Thymus (tissue), 11 donors: ENCODE data around the gene KCNMA1. TPM values are rescaled to one million over a fixed set of nuclear protein-coding genes. Genes with fewer than 3 reads are reported as not detected.

Experiments
- DNase-seq, 9 donors: peaks; one replicate each; pipeline ENCODE4 v3.0.0-alpha.2; 2013; ENCODE audit warnings: low spot score in 9 of 9, low read depth in 6 of 9, missing footprints in 1 of 9
- H3K27ac ChIP-seq, 2 donors: one replicate each; pipeline ENCODE4 v1.5.1; 2013; ENCODE audit warnings: control low read depth in 1 of 2, low read depth in 1 of 2, low read length in 1 of 2, mild to moderate bottlenecking in 1 of 2, moderate library complexity in 1 of 2
- H3K27me3 ChIP-seq, 2 donors: one replicate each; pipeline ENCODE4 v1.5.1; 2013; ENCODE audit warnings: low read length in 1 of 2; ENCODE audit not compliant: control insufficient read depth in 2 of 2, insufficient read depth in 1 of 2
- H3K36me3 ChIP-seq, 2 donors: one replicate each; pipeline ENCODE4 v1.5.1; 2013; ENCODE audit warnings: low read length in 1 of 2, mild to moderate bottlenecking in 1 of 2, moderate library complexity in 1 of 2; ENCODE audit not compliant: control insufficient read depth in 2 of 2, insufficient read depth in 2 of 2
- H3K4me1 ChIP-seq, 2 donors: one replicate each; pipeline ENCODE4 v1.5.1; 2013; ENCODE audit warnings: low read length in 2 of 2; ENCODE audit not compliant: control insufficient read depth in 2 of 2, insufficient read depth in 2 of 2
- H3K4me3 ChIP-seq, 2 donors: one replicate each; pipeline ENCODE4 v1.5.1; 2013; ENCODE audit warnings: low read length in 2 of 2, control low read depth in 1 of 2, mild to moderate bottlenecking in 1 of 2
- H3K9me3 ChIP-seq, 2 donors: one replicate each; pipeline ENCODE4 v1.5.1; 2013; ENCODE audit warnings: low read length in 1 of 2, mild to moderate bottlenecking in 1 of 2; ENCODE audit not compliant: control insufficient read depth in 2 of 2, insufficient read depth in 1 of 2
- WGBS: extraction: QIAGEN DNeasy Blood & Tissue Kit; methylation state at CpG from one replicate; pipeline ENCODE4 v1.1.7; 2013; 5-methylcytosine and 5-hydroxymethylcytosine counted together
- polyA plus RNA-seq: library from polyadenylated mRNA; stranded (reverse); fragments of 200-250 nt; gene quantifications from one replicate; pipeline ENCODE4 v1.2.3, GENCODE V29; 2013
- total RNA-seq: library from RNA; stranded (reverse); fragments of 120-200 nt; gene quantifications from one replicate; pipeline ENCODE4 v1.2.4, GENCODE V29; 2013
- donor health status: healthy.

The KCNMA1 gene
- total and polyA plus RNA-seq, 2 donors, result 1.9 to 12.9 TPM

DNA sequence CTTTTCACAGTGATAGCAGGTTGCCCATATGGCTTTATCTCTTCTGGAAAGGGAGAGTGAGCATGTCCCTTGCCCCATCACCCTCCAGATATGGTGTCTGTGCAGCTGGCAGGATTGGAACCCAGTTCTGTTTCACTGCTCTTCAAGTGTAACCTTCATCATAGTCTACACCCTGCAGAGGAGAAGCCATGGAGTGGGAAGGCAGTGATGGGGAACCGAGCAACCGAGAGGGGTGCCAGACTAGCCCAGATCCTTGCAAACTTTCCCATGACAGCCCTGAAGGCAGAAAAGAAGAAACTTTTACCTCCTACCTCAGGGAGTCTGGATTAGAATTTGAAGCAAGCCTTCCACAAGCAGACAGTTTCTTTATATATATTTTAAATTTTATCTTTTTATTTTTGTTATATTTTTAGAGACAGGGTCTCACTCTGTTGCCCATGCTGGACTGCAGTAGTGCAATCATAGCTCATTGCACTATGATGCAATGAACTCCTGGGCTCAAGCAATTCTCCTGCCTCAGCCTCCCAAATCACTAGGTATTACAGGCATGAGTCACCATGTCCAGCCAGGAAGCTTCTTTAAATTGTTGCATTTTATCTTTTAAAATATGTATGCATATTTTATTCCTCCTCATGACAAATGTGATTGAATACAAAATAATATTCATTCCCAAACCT is 133.3 kb downstream of the KCNMA1 start:
- Histone ChIP-seq H3K4me3 (no peak overlapping the region), H3K36me3 (no peaks in the 10 kb centered on the region), H3K9me3 (no peaks in the 10 kb centered on the region), H3K27ac (no peak overlapping the region), H3K4me1 (no peaks in the 10 kb centered on the region), H3K27me3 (no peaks in the 10 kb centered on the region)
- DNase-seq, result no peak
- WGBS, result 95% methylated on average over 2 of the region's 2 CpGs

DNA sequence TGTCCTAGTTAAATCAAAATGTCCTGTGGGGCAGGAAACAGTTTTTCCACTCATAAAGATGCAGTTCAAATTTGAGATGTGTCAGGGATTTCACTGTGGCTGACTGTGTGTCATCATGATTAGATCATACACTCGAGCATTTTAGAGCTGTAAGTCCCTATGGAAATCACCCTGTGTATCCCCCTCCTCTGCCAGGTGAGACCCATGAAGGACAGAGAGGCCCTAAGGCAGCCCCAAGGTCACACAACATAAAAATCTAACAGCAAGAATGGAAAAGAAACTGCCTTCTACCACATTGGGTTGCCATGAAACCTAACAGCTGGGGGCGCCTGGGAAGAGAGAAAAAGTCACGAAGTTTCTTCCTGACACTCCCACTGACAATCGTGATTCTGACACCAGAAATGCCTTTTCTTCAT is 135.8 kb downstream of the KCNMA1 start:
- H3K36me3 ChIP-seq, result no peaks in the 10 kb centered on the region
- H3K27me3 ChIP-seq, result no peaks in the 10 kb centered on the region
- no peaks in the 10 kb centered on the region for H3K9me3 ChIP-seq
- H3K4me3 ChIP-seq, result no peak overlapping the region
- no peak for DNase-seq
- H3K27ac ChIP-seq, result no peak overlapping the region
- H3K4me1 ChIP-seq, result no peaks in the 10 kb centered on the region
- WGBS, result 72% methylated on average over 4 of the region's 4 CpGs

GRCh38 chr10:77501152-77501845 is 136.3 kb downstream of the KCNMA1 start:
- H3K4me3 ChIP-seq, result no peak overlapping the region
- 89% methylated on average over 7 of the region's 7 CpGs for WGBS
- H3K36me3 ChIP-seq, result no peaks in the 10 kb centered on the region
- no peak for DNase-seq
- no peaks in the 10 kb centered on the region for H3K9me3 ChIP-seq
- H3K27me3 ChIP-seq, result no peaks in the 10 kb centered on the region
- H3K4me1 ChIP-seq, result no peaks in the 10 kb centered on the region
- no peak overlapping the region for H3K27ac ChIP-seq

GRCh38 chr10:77500754-77501151 is 136.9 kb downstream of the KCNMA1 start:
- H3K36me3 ChIP-seq, result no peaks in the 10 kb centered on the region
- no peak overlapping the region for H3K4me3 ChIP-seq
- DNase-seq, result no peak
- no peaks in the 10 kb centered on the region for H3K9me3 ChIP-seq
- H3K27me3 ChIP-seq, result no peaks in the 10 kb centered on the region
- no peak overlapping the region for H3K27ac ChIP-seq
- H3K4me1 ChIP-seq, result no peaks in the 10 kb centered on the region
- WGBS, result 97% methylated on average over 4 of the region's 4 CpGs

GRCh38 chr10:77498829-77499228 is 138.8 kb downstream of the KCNMA1 start:
- Histone ChIP-seq H3K4me1 (no peaks in the 10 kb centered on the region), H3K4me3 (no peak overlapping the region), H3K27ac (no peak overlapping the region), H3K36me3 (no peaks in the 10 kb centered on the region), H3K27me3 (no peaks in the 10 kb centered on the region), H3K9me3 (no peaks in the 10 kb centered on the region)
- 89% methylated on average over 2 of the region's 2 CpGs for WGBS
- DNase-seq, result no peak

- no peak overlapping the region for H3K27ac ChIP-seq
- H3K4me3 ChIP-seq, result no peak overlapping the region
- no peak for DNase-seq
- H3K27me3 ChIP-seq, result no peaks in the 10 kb centered on the region
- no peaks in the 10 kb centered on the region for H3K9me3 ChIP-seq
- no peaks in the 10 kb centered on the region for H3K4me1 ChIP-seq
- 95% methylated on average over 1 of the region's 1 CpG for WGBS
- H3K36me3 ChIP-seq, result no peaks in the 10 kb centered on the region
Observed at GRCh38 chr10:77498210-77498609, 139.4 kb downstream of the KCNMA1 start.

GRCh38 chr10:77497748-77498147 is 139.9 kb downstream of the KCNMA1 start:
- no peaks in the 10 kb centered on the region for H3K9me3 ChIP-seq
- no peak overlapping the region for H3K27ac ChIP-seq
- no peaks in the 10 kb centered on the region for H3K4me1 ChIP-seq
- H3K27me3 ChIP-seq, result no peaks in the 10 kb centered on the region
- DNase-seq, result no peak
- no peaks in the 10 kb centered on the region for H3K36me3 ChIP-seq
- no peak overlapping the region for H3K4me3 ChIP-seq

DNA sequence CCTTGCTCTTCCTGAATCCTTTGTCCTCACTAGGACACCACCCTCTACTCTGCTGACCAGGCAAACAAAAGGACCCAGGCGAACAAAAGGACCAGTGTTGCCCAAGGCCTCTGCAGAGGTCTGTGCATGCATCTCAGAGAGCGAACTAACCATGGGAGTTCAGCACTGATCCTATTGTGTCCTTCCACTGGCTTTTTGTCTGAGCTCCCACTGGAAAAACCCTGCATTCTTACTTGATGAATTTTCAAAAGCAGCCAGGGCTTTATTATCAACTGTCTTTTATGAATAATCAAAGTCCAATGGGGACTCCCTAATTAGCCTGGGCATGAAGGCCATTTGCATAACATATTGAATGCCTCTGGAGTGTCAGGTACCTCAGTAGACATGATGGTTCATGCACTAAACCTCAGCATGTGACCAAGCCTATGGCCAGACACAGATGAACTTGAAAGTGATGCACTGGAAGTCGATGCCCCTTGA is 140.6 kb downstream of the KCNMA1 start:
- Histone ChIP-seq H3K27ac (no peak overlapping the region), H3K4me1 (no peaks in the 10 kb centered on the region), H3K4me3 (no peak overlapping the region), H3K36me3 (no peaks in the 10 kb centered on the region), H3K27me3 (no peaks in the 10 kb centered on the region), H3K9me3 (no peaks in the 10 kb centered on the region)
- DNase-seq, result no peak
- WGBS, result 94% methylated on average over 3 of the region's 3 CpGs

DNA sequence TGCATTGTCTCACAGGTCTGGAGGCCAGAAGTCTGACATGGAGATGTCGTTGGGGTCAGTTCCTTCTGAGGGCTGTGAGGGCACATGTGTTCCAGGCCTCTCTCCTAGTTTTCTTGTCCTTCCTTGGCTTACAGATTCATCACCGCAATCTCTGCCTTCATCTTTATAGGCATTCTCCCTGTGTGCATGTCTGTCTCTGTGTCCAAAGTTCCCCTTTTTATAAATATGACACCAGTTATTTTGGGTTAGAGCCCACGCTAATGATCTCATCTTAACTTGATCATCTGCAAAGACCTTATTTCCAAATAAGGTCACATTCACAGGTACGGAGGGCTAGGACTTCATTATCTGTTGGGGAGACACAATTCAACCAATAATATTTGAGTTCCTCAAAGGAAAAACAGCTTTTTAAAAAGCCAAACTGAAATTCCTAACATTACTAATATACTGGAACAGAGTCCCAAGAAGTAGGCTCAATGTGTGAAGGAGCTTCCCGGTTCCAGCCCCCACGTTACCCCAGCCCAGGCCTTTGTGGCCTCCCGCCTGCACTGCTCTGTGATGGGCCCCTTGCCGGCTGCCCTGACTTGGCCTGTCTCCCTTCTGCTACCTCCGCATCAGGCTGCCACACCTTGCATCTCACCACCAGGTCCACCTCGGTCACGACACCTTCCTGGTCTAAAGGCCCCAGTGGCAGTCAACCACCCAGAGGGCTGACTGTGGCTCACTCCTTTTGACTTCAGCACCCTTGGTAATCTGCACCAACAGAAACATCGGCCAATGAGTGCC is 142.7 kb downstream of the KCNMA1 start:
- Histone ChIP-seq H3K36me3 (no peaks in the 10 kb centered on the region), H3K27ac (no peak overlapping the region), H3K4me3 (no peak overlapping the region), H3K9me3 (no peaks in the 10 kb centered on the region), H3K27me3 (no peaks in the 10 kb centered on the region), H3K4me1 (no peaks in the 10 kb centered on the region)
- no peak for DNase-seq
- 93% methylated on average over 12 of the region's 12 CpGs for WGBS
